ENCODE measurements around the gene BCAR1.
"Not testable (repeated sequence)": the region's sequence is repeated elsewhere in the genome, so short reads cannot be mapped to it uniquely, and the experiment has no call there.

The BCAR1 gene

GRCh38 chr16:75227361-75228142 is 23.9 kb downstream of the BCAR1 start:
- Mint-ChIP-seq H3K9me3 (no peaks in the 10 kb centered on the region), H3K4me3 (no peak overlapping the region), H3K4me1 (no peaks in the 10 kb centered on the region), H3K36me3 (no peaks in the 10 kb centered on the region), H3K27ac (no peak overlapping the region), H3K27me3 (peaks cover 85% of the 10 kb centered on the region)
- ATAC-seq, result no peak

GRCh38 chr16:75226550-75227360 is 24.7 kb downstream of the BCAR1 start:
- Mint-ChIP-seq H3K27me3 (peaks cover 87% of the 10 kb centered on the region), H3K4me1 (no peaks in the 10 kb centered on the region)
- ATAC-seq, result no peak

GRCh38 chr16:75225678-75226515 is 25.5 kb downstream of the BCAR1 start:
- no peak for ATAC-seq
- Mint-ChIP-seq H3K36me3 (no peaks in the 10 kb centered on the region), H3K4me1 (peaks cover 1% of the 10 kb centered on the region), H3K4me3 (no peak overlapping the region), H3K9me3 (no peaks in the 10 kb centered on the region), H3K27ac (no peak overlapping the region), H3K27me3 (peaks cover 78% of the 10 kb centered on the region)

More at GRCh38 chr16:75226550-75227360, 24.7 kb downstream of the BCAR1 start:
- Mint-ChIP-seq H3K9me3 (no peaks in the 10 kb centered on the region), H3K27ac (no peak overlapping the region), H3K4me3 (no peak overlapping the region), H3K36me3 (no peaks in the 10 kb centered on the region)

- peaks cover 8% of the 10 kb centered on the region for H3K4me1 Mint-ChIP-seq
- H3K27ac Mint-ChIP-seq, result no peak overlapping the region
- H3K4me3 Mint-ChIP-seq, result no peak overlapping the region
- no peaks in the 10 kb centered on the region for H3K36me3 Mint-ChIP-seq
- peaks cover 70% of the 10 kb centered on the region for H3K27me3 Mint-ChIP-seq
- no peak for ATAC-seq
- H3K9me3 Mint-ChIP-seq, result no peaks in the 10 kb centered on the region
Observed at GRCh38 chr16:75225092-75225491, 26.3 kb downstream of the BCAR1 start.

GRCh38 chr16:75224306-75225082 is 26.9 kb downstream of the BCAR1 start:
- ATAC-seq, result no peak
- H3K9me3 Mint-ChIP-seq, result no peaks in the 10 kb centered on the region
- H3K4me3 Mint-ChIP-seq, result no peak overlapping the region
- no peaks in the 10 kb centered on the region for H3K36me3 Mint-ChIP-seq
- H3K27ac Mint-ChIP-seq, result no peak overlapping the region
- peaks cover 64% of the 10 kb centered on the region for H3K27me3 Mint-ChIP-seq
- H3K4me1 Mint-ChIP-seq, result peaks cover 14% of the 10 kb centered on the region

- H3K9me3 Mint-ChIP-seq, result not testable (repeated sequence)
Observed at GRCh38 chr16:75223129-75223528, 28.3 kb downstream of the BCAR1 start.

GRCh38 chr16:75222271-75222783 is 29.1 kb downstream of the BCAR1 start:
- Mint-ChIP-seq H3K4me1 (peaks cover 24% of the 10 kb centered on the region), H3K36me3 (no peaks in the 10 kb centered on the region), H3K27me3 (peaks cover 43% of the 10 kb centered on the region), H3K4me3 (no peak overlapping the region), H3K9me3 (no peaks in the 10 kb centered on the region), H3K27ac (no peak overlapping the region)
- no peak for ATAC-seq

More at GRCh38 chr16:75223129-75223528, 28.3 kb downstream of the BCAR1 start:
- peaks cover 51% of the 10 kb centered on the region for H3K27me3 Mint-ChIP-seq
- not testable (repeated sequence) for ATAC-seq, H3K4me3 Mint-ChIP-seq, H3K27ac Mint-ChIP-seq, H3K36me3 Mint-ChIP-seq
- H3K4me1 Mint-ChIP-seq, result peaks cover 23% of the 10 kb centered on the region

- Mint-ChIP-seq H3K27me3 (peaks cover 18% of the 10 kb centered on the region), H3K4me1 (peaks cover 24% of the 10 kb centered on the region), H3K4me3 (peak overlapping the region; percentile 60), H3K9me3 (no peaks in the 10 kb centered on the region), H3K36me3 (no peaks in the 10 kb centered on the region), H3K27ac (peak overlapping the region; percentile 57)
- no peak for ATAC-seq
Observed at GRCh38 chr16:75219838-75220237, 31.6 kb downstream of the BCAR1 start.

GRCh38 chr16:75219088-75219487 is 32.3 kb downstream of the BCAR1 start:
- Mint-ChIP-seq H3K27ac (no peak overlapping the region), H3K36me3 (no peaks in the 10 kb centered on the region), H3K4me1 (peaks cover 24% of the 10 kb centered on the region), H3K9me3 (no peaks in the 10 kb centered on the region), H3K27me3 (peaks cover 10% of the 10 kb centered on the region), H3K4me3 (no peak overlapping the region)
- no peak for ATAC-seq

GRCh38 chr16:75218256-75219076 is 33.0 kb downstream of the BCAR1 start, which contains the start of gene CTRB1:
CTRB1 (plus strand) TSS chr16:75218988; CDS start chr16:75219008, 20 bp downstream.
- H3K27me3 Mint-ChIP-seq, result peaks cover 9% of the 10 kb centered on the region
- H3K4me3 Mint-ChIP-seq, result peak within 1 kb of the TSS; percentile 60

GRCh38 chr16:75217389-75217851 is 34.0 kb downstream of the BCAR1 start:
- H3K36me3 Mint-ChIP-seq, result no peaks in the 10 kb centered on the region
- H3K4me3 Mint-ChIP-seq, result no peak overlapping the region
- no peak overlapping the region for H3K27ac Mint-ChIP-seq
- H3K9me3 Mint-ChIP-seq, result no peaks in the 10 kb centered on the region
- H3K4me1 Mint-ChIP-seq, result peaks cover 24% of the 10 kb centered on the region
- peaks cover 17% of the 10 kb centered on the region for H3K27me3 Mint-ChIP-seq
- no peak for ATAC-seq

More at GRCh38 chr16:75218256-75219076, 33.0 kb downstream of the BCAR1 start, which contains the start of gene CTRB1:
- no peaks in the 10 kb centered on the region for H3K36me3 Mint-ChIP-seq
- no peaks in the 10 kb centered on the region for H3K9me3 Mint-ChIP-seq
- peak; percentile 80 for ATAC-seq
- H3K27ac Mint-ChIP-seq, result peak within 1 kb of the TSS; percentile 57
- H3K4me1 Mint-ChIP-seq, result peaks cover 24% of the 10 kb centered on the region

GRCh38 chr16:75216576-75216975 is 34.8 kb downstream of the BCAR1 start:
- H3K9me3 Mint-ChIP-seq, result no peaks in the 10 kb centered on the region
- no peak overlapping the region for H3K27ac Mint-ChIP-seq
- no peaks in the 10 kb centered on the region for H3K36me3 Mint-ChIP-seq
- no peak overlapping the region for H3K4me3 Mint-ChIP-seq
- ATAC-seq, result no peak
- H3K27me3 Mint-ChIP-seq, result peaks cover 19% of the 10 kb centered on the region
- H3K4me1 Mint-ChIP-seq, result peaks cover 24% of the 10 kb centered on the region

GRCh38 chr16:75216127-75216526 is 35.3 kb downstream of the BCAR1 start:
- no peak for ATAC-seq
- Mint-ChIP-seq H3K27me3 (peaks cover 19% of the 10 kb centered on the region), H3K9me3 (no peaks in the 10 kb centered on the region), H3K36me3 (no peaks in the 10 kb centered on the region), H3K27ac (no peak overlapping the region), H3K4me1 (peaks cover 24% of the 10 kb centered on the region), H3K4me3 (no peak overlapping the region)
